Activated T-cell treated with anti-CD3 and anti-CD28 coated beads, Interleukin-2, amount 50 U/mL, for 72 hours (primary cell): ENCODE results near the gene BBX. TPM values are rescaled to one million over a fixed set of nuclear protein-coding genes. Genes with fewer than 3 reads are reported as not detected.

Experiments
- ATAC-seq, 2 donors: fragments of 150-1000 bp; cut with Tn5 transposase; replicated peaks in 1 of 2; 2 replicates each; pipeline ENCODE4 v1.10.0; 2021; ENCODE audit warnings: moderate library complexity in 2 of 2, mild to moderate bottlenecking in 1 of 2
- DNase-seq, 2 donors: peaks; one replicate each; pipeline ENCODE4 v3.0.0; 2021 to 2022; ENCODE audit warnings: mixed read lengths in 1 of 2
- H3K27ac Mint-ChIP-seq: one replicate; pipeline ENCODE4 v1.8.0; 2022; ENCODE audit warnings: mild to moderate bottlenecking, moderate library complexity, mixed read lengths
- H3K27me3 Mint-ChIP-seq: one replicate; pipeline ENCODE4 v1.8.0; 2022; ENCODE audit warnings: low read depth, mixed read lengths
- H3K36me3 Mint-ChIP-seq, 2 donors: one replicate each; pipeline ENCODE4 v1.8.0; 2022; ENCODE audit warnings: mixed read lengths in 2 of 2, mild to moderate bottlenecking in 1 of 2; ENCODE audit not compliant: insufficient read depth in 2 of 2
- H3K4me1 Mint-ChIP-seq: one replicate; pipeline ENCODE4 v1.8.0; 2022; ENCODE audit warnings: low read depth, mixed read lengths
- H3K4me3 Mint-ChIP-seq, 2 donors: one replicate each; pipeline ENCODE4 v1.8.0; 2022; ENCODE audit warnings: mild to moderate bottlenecking in 2 of 2, mixed read lengths in 2 of 2, moderate library complexity in 2 of 2
- H3K9me3 Mint-ChIP-seq, 2 donors: one replicate each; pipeline ENCODE4 v1.8.0; 2022; ENCODE audit warnings: mixed read lengths in 2 of 2
- total RNA-seq, 2 donors: library from RNA; stranded (reverse); gene quantifications; one replicate each; pipeline ENCODE4 v1.2.3, GENCODE V29; 2022

BBX gene
- total RNA-seq, 2 donors from 2014 or later, result 65.0 to 65.1 TPM

DNA sequence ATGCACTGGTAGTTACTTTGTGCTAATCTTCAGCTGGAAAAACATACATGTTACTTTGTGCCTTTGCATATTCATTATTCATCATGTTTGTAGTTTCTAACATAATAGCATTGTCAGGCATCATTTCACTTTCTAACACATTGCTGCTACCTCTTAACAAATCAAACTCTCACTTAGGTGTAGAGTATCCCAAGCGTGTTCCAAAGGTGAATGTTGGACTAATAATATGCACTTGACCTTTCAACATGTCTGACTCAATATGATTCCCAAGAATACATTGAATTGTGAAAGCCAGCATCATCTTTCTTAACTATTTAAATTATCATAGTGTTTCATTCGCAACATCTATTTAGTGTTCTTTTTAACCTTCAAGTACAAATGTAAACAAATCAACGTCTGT, 211.6 kb downstream of the BBX start:
- ATAC-seq (no peak), DNase-seq (no peak)
- H3K4me1 Mint-ChIP-seq, result peaks cover 6% of the 10 kb centered on the region
- no peak overlapping the region for H3K4me3 Mint-ChIP-seq
- no peak overlapping the region for H3K27ac Mint-ChIP-seq
- H3K36me3 Mint-ChIP-seq, result peaks cover 1 to 6% of the 10 kb centered on the region in 2 donors
- no peaks in the 10 kb centered on the region for H3K27me3 Mint-ChIP-seq
- no peaks in the 10 kb centered on the region for H3K9me3 Mint-ChIP-seq

DNA sequence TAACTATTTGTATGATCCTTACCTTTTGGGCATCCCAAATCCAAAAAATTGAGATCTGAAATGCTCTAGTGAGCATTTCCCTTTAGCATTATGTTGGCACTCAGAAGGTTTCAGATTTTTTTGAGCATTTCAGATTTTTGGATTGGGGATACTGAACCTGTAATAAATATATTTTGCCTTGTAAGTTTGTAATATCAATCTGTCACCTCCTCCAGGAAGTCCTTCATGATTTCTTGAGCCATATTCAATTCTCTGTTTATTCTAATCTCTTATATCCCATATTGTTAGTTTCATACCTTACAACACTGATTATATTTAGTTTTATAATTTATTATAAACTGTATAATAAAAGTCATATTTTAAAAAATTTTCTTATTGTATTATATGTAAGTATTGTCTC, 215.2 kb downstream of the BBX start:
- no peak overlapping the region for H3K4me3 Mint-ChIP-seq
- no peak for ATAC-seq
- H3K27ac Mint-ChIP-seq, result no peak overlapping the region
- H3K27me3 Mint-ChIP-seq, result no peaks in the 10 kb centered on the region
- no peak for DNase-seq
- H3K36me3 Mint-ChIP-seq, result peaks cover 1 to 3% of the 10 kb centered on the region in 2 donors
- no peaks in the 10 kb centered on the region for H3K9me3 Mint-ChIP-seq
- H3K4me1 Mint-ChIP-seq, result no peaks in the 10 kb centered on the region

GRCh38 chr3:107738486-107739183, 215.9 kb downstream of the BBX start:
- H3K27me3 Mint-ChIP-seq, result no peaks in the 10 kb centered on the region
- ATAC-seq, result no peak
- no peak overlapping the region for H3K4me3 Mint-ChIP-seq
- H3K4me1 Mint-ChIP-seq, result no peaks in the 10 kb centered on the region
- no peaks in the 10 kb centered on the region for H3K9me3 Mint-ChIP-seq
- H3K27ac Mint-ChIP-seq, result no peak overlapping the region
- peaks cover 0 to 3% of the 10 kb centered on the region in 2 donors for H3K36me3 Mint-ChIP-seq
- DNase-seq, result no peak

- H3K4me1 Mint-ChIP-seq, result no peaks in the 10 kb centered on the region
- H3K9me3 Mint-ChIP-seq, result no peaks in the 10 kb centered on the region
- H3K4me3 Mint-ChIP-seq, result no peak overlapping the region
- no peaks in the 10 kb centered on the region for H3K27me3 Mint-ChIP-seq
- ATAC-seq, result no peak
- H3K27ac Mint-ChIP-seq, result no peak overlapping the region
- no peak for DNase-seq
- H3K36me3 Mint-ChIP-seq, result peaks cover 0 to 3% of the 10 kb centered on the region in 2 donors
Observed at GRCh38 chr3:107739227-107739626, 216.5 kb downstream of the BBX start.

DNA sequence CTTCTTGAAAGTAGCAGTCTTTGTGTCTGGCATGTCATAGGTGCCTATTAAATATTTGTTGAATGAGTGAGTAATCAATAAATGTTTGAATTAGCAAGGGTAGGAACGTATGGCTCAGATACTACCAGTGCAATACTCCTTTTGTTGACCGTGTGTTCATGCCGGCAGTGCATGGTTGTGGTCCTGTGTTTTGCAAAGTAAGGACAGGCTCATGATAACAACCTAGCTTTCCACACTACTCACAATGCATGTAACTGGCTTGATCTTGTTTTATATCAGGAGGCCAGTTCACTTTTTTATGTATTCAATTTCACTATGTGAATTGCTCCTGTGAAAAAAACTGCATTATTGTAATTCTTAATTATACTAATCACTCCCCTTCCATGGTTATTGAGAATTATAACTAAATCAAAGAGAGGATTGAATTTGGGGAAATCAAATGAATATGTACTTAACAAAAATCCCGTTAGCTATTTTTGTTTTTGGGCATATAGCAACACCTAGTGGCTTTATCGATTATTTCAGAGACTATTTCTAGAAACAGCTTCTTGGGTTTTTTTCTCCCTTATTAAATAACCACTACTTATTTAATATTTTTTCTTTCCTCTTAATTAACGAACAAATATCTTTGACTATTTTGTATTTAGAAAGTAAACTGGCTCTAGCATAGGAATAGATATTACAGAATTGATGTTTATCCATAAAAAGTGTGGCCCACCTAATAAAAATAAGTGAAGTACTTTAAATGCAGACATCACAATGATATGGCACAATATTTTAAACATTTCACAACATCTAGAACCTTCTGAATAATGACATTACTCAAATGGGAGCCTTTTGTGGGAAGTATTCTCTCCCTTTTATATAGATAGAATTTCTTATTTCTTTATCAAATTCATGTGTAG, 218.5 kb downstream of the BBX start:
- DNase-seq (no peak), ATAC-seq (no peak)
- H3K4me3 Mint-ChIP-seq, result no peak overlapping the region
- no peaks in the 10 kb centered on the region for H3K4me1 Mint-ChIP-seq
- H3K36me3 Mint-ChIP-seq, result no peaks in the 10 kb centered on the region
- no peaks in the 10 kb centered on the region for H3K9me3 Mint-ChIP-seq
- H3K27ac Mint-ChIP-seq, result no peak overlapping the region
- H3K27me3 Mint-ChIP-seq, result no peaks in the 10 kb centered on the region

DNA sequence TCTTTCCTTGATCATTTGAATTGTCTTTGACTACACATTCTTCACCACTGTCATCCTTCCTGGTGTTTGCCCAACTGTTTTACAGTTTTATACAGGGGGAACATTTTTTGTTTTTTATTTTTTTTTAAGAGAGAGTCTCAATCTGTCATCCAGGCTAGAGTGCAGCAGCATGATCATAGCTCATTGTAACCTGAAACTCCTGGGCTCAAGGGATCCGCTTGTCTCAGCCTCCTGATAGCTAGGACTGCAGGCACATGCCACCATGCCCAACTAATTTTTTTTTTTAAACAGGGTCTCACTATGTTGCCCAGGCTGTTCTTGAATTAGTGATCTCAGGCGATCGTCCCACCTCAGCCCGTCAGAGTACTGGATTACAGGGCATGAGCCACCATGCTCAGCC, 222.6 kb downstream of the BBX start:
- Mint-ChIP-seq H3K27ac (no peak overlapping the region), H3K27me3 (no peaks in the 10 kb centered on the region), H3K36me3 (peaks cover 0 to 1% of the 10 kb centered on the region in 2 donors), H3K4me1 (no peaks in the 10 kb centered on the region), H3K9me3 (no peaks in the 10 kb centered on the region), H3K4me3 (no peak overlapping the region)
- ATAC-seq, result no peak
- DNase-seq, result no peak

GRCh38 chr3:107752202-107752990, 229.6 kb downstream of the BBX start:
- ATAC-seq (no peak), DNase-seq (no peak)
- Mint-ChIP-seq H3K9me3 (no peaks in the 10 kb centered on the region), H3K4me3 (no peak overlapping the region), H3K27ac (no peak overlapping the region), H3K27me3 (no peaks in the 10 kb centered on the region), H3K36me3 (peaks cover 0 to 3% of the 10 kb centered on the region in 2 donors), H3K4me1 (no peaks in the 10 kb centered on the region)

DNA sequence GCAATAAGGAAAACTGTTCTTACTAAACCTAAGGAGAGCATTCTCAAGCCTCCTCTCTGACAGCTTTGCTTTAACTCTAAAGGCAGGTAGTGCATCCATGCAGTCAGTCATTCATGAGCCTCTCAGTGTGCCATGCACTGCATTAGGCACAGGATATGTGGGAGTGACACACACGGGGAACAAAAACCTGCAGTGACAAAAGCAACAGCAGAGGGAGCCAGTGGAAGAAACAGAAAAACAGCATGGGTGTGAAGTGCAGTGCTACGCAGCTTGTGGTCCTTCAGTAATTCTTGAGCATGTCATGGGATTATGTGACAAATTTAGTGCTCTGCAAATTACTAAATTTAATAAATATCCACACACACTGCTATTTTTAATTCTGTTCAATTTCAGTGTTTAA, 230.7 kb downstream of the BBX start:
- Mint-ChIP-seq H3K4me1 (no peaks in the 10 kb centered on the region), H3K27ac (no peak overlapping the region), H3K9me3 (no peaks in the 10 kb centered on the region), H3K4me3 (no peak overlapping the region), H3K36me3 (peaks cover 0 to 3% of the 10 kb centered on the region in 2 donors), H3K27me3 (no peaks in the 10 kb centered on the region)
- ATAC-seq (peak; percentile 32 to 43), DNase-seq (peak in 1 of 2 donors; percentile 9)

GRCh38 chr3:107753976-107754375, 231.2 kb downstream of the BBX start:
- Mint-ChIP-seq H3K4me3 (no peak overlapping the region), H3K27ac (no peak overlapping the region), H3K27me3 (no peaks in the 10 kb centered on the region), H3K4me1 (no peaks in the 10 kb centered on the region), H3K36me3 (peaks cover 0 to 3% of the 10 kb centered on the region in 2 donors), H3K9me3 (no peaks in the 10 kb centered on the region)
- ATAC-seq (no peak), DNase-seq (no peak)

DNA sequence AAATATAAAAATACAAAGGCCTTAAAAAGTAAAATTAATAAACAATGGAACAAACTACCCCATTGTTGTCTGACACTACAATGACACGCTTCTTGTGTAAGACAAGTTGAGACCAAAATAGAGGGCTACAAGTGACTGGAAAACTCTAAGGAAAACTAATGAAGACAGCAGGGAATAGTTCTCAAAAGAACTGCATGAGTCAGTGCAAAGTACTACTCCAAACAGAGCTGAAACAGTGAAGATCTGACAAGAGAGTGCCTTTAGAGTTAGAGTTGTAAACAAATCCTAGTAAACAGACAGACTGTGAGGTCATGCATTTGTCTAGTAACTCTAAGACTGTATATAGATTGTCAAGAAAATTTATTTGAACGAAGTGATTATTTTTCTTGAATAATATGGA, 233.9 kb downstream of the BBX start:
- no peak overlapping the region for H3K27ac Mint-ChIP-seq
- no peaks in the 10 kb centered on the region for H3K27me3 Mint-ChIP-seq
- H3K36me3 Mint-ChIP-seq, result peaks cover 0 to 3% of the 10 kb centered on the region in 2 donors
- ATAC-seq (no peak), DNase-seq (no peak)
- H3K9me3 Mint-ChIP-seq, result no peaks in the 10 kb centered on the region
- H3K4me1 Mint-ChIP-seq, result no peaks in the 10 kb centered on the region
- no peak overlapping the region for H3K4me3 Mint-ChIP-seq

DNA sequence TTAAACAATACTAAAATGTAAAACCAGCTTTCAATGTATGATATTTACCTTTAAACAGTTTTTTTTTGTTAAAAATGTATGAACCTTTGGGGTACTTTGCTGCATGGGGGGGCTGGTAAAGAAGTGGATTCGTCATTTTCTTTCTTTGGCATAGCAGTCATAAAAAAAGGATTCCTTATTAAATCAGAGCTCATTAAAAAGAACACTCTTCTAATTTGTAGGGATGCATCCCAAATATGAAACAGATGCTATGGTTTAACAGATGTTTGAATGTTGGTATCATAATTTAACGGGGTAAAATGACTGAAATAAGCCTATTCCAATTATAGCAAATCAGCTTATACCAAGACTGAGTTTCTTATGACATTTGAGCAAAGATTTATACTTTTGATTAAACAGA, 234.4 kb downstream of the BBX start:
- no peak overlapping the region for H3K27ac Mint-ChIP-seq
- H3K9me3 Mint-ChIP-seq, result no peaks in the 10 kb centered on the region
- H3K36me3 Mint-ChIP-seq, result peaks cover 0 to 3% of the 10 kb centered on the region in 2 donors
- H3K4me1 Mint-ChIP-seq, result no peaks in the 10 kb centered on the region
- ATAC-seq (no peak), DNase-seq (no peak)
- no peaks in the 10 kb centered on the region for H3K27me3 Mint-ChIP-seq
- H3K4me3 Mint-ChIP-seq, result no peak overlapping the region

- Mint-ChIP-seq H3K4me3 (no peak overlapping the region), H3K27me3 (no peaks in the 10 kb centered on the region), H3K4me1 (no peaks in the 10 kb centered on the region), H3K36me3 (peaks cover 0 to 3% of the 10 kb centered on the region in 2 donors), H3K27ac (no peak overlapping the region), H3K9me3 (no peaks in the 10 kb centered on the region)
- ATAC-seq, result no peak
- DNase-seq, result no peak
Observed at GRCh38 chr3:107760144-107760543, 237.4 kb downstream of the BBX start.

- no peaks in the 10 kb centered on the region for H3K27me3 Mint-ChIP-seq
- DNase-seq, result no peak
- H3K4me1 Mint-ChIP-seq, result no peaks in the 10 kb centered on the region
- no peak for ATAC-seq
- peaks cover 0 to 6% of the 10 kb centered on the region in 2 donors for H3K36me3 Mint-ChIP-seq
- peaks cover 0 to 2% of the 10 kb centered on the region in 2 donors for H3K9me3 Mint-ChIP-seq
- H3K4me3 Mint-ChIP-seq, result no peak overlapping the region
- no peak overlapping the region for H3K27ac Mint-ChIP-seq
Observed at GRCh38 chr3:107761391-107761790, 238.6 kb downstream of the BBX start.
